NCI-H2227 treated with DMSO at 0.1 percent for 48 hours (cell line): ENCODE measurements around the gene SKA2.
"Not testable (repeated sequence)": the region's sequence is repeated elsewhere in the genome, so short reads cannot be mapped to it uniquely, and the experiment has no call there.

Experiments
- DNase-seq: peaks from one replicate; lab custom pipeline; 2025; lab: John Stamatoyannopoulos, UW

Gene SKA2

GRCh38 chr17:59097876-59098275 lies 57.1 kb downstream of the SKA2 start:
- no peak for DNase-seq

DNA sequence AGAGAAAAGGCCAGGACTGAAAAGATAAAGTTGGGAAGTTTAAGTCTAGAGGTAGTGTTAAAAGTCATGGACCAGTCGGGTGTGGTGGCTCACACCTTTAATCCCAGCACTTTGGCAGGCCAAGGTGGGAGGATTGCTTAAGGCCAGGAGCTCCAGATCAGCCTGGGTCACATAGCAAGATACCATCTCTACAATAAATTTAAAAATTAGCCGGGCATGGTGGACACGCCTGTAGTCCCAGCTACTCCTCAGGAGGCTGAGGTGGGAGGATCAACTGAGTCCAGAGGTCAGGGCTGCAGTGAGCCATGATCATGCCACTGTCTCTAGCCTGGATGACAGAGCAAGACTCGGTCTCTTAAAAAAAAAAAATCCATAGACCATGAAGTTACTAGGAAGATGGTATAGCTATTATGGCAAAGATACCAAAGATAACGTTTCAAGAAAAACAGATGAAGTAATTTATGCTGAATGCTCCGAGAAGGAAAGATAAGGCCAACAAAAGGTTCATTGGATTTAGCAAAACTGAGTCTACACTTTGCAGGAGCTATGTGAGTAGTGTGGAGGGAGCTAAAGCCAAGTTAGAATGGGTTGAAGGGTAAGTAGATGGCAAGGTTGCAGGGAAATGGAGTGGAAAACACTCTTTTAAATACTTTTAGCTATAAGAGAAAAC lies 60.0 kb downstream of the SKA2 start:
- DNase-seq: no peak

DNA sequence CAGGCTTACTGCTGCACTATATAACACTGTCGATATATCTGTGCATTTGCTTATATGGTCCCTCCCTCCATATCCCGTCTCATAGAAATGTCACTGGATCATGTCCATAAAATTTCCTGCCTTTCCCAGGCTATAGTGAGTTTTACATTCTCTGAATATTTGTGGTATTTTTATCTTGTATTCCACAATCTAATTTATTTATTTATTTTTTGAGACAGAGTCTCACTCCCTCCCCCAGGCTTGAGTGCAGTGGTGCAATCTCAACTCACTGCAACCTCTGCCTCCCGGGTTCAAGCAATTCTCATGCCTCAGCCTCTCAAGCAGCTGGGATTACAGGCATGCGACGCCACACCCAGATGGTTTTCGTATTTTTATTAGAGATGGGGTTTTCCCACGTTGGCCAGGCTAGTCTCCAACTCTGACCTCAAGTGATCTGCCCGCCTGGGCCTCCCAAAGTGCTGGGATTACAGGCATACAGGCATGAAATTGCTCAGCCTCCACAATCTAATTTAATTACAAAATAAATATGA lies 61.2 kb downstream of the SKA2 start:
- no peak for DNase-seq

- no peak for DNase-seq
These were observed 61.8 kb downstream of the SKA2 start for GRCh38 chr17:59093145-59093701.

DNA sequence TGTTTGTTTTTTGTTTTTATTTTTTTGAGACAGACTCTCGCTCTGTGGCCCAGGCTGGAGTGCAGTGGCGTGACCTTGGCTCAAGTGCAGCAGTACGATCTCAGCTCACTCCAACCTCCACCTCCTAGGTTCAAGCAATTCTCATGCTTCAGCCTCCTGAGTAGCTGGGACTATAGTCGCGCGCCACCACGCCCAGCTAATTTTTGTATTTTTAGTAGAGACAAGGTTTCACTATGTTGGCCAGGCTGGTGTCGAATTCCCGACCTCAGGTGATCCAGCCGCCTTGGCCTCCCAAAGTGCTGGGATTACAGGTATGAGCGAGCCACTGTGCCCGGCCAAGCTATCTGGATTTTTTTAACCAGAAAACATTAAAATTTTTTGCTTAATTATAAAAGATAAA lies 64.4 kb downstream of the SKA2 start:
- DNase-seq: not testable (repeated sequence)

DNA sequence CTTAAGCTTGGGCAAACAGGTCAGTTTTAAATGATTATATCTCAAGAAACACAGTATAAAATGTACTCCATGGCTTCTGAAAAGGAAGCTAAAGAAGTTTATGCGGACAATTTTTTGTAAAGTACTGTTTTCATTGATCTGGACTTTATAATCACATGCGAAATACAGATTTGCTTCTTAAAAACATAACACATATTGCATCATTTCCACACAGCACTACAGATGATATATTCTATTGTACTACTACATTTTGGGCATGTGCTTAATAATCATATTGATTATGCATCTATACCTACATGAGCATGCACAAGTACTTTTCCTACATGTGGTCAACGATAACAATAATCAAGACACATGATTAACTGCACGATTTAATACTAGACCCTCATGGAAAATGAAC lies 70.8 kb downstream of the SKA2 start:
- no peak for DNase-seq

GRCh38 chr17:59074494-59074893 lies 80.5 kb downstream of the SKA2 start:
- no peak for DNase-seq

GRCh38 chr17:59073972-59074371 lies 81.0 kb downstream of the SKA2 start:
- no peak for DNase-seq

GRCh38 chr17:59069856-59070255 lies 85.1 kb downstream of the SKA2 start:
- DNase-seq: no peak

- no peak for DNase-seq
These were observed 87.2 kb downstream of the SKA2 start for GRCh38 chr17:59067756-59068155.

GRCh38 chr17:59067340-59067739 lies 87.6 kb downstream of the SKA2 start:
- no peak for DNase-seq

DNA sequence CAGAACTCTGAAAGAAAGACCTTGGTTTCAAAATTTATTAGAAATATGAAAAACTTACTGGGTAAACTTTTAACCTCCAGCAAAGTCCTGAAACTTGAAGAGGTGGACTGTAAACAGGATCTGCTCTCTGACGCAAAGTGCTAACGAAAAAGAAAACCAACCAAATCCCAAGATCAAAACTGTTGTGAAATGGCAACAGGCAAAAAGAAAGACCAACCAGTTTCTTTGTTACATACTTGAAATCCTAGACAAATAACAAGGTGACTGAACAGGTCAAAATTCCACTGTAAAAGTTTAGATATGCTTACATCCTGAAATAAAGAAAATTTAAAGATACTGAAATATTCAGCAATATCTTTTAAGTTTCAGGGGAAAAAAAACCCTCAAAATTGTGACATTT lies 92.5 kb downstream of the SKA2 start:
- DNase-seq: no peak
